ENCODE results near the gene RPS19BP1.

RPS19BP1 gene

GRCh38 chr22:39502789-39503409 lies 29.6 kb downstream of the RPS19BP1 start:
- ATAC-seq (ENCODE audit: insufficient read depth, low read depth) (no peak), DNase-seq (no peak)
- H4K20me1 ChIP-seq (ENCODE audit: insufficient read depth, low read length), result peaks cover 27% of the 10 kb centered on the region; the same call in 1 of the 2 replicates
- H3K9ac ChIP-seq (ENCODE audit: low read depth, low read length), result peak overlapping the region; percentile 83
- peak overlapping the region; percentile 99 for H3K4me2 ChIP-seq (ENCODE audit: insufficient read depth, low read length)
- H3K27ac ChIP-seq (ENCODE audit: low read length), result peak overlapping the region; percentile 76
- no peak for TF ChIP-seq EZH2 (IDR thresholded peaks at IDR 0.05; ENCODE audit: borderline replicate concordance, low read depth, low read length, severe bottlenecking)
- no peak for TF ChIP-seq CTCF (IDR thresholded peaks at IDR 0.05; ENCODE audit: borderline replicate concordance, extremely low read depth, low read length, poor library complexity, severe bottlenecking)
- H3K9me3 ChIP-seq (ENCODE audit: insufficient read depth, low read length, severe bottlenecking), result no peaks in the 10 kb centered on the region
- H3K4me1 ChIP-seq (ENCODE audit: insufficient read depth, low read length), result peaks cover 34% of the 10 kb centered on the region
- H3K27me3 ChIP-seq (ENCODE audit: insufficient read depth, low read length, poor library complexity), result no peaks in the 10 kb centered on the region
- H2AFZ ChIP-seq (ENCODE audit: low read depth, low read length), result peak overlapping the region; percentile 84
- peaks cover 55% of the 10 kb centered on the region for H3K79me2 ChIP-seq (ENCODE audit: insufficient read depth, low read length)
- H3K4me3 ChIP-seq (ENCODE audit: low read depth in 1 of 2, low read length in 2 of 2), result peak overlapping the region; percentile 94 to 95
- peaks cover 42% of the 10 kb centered on the region for H3K36me3 ChIP-seq (ENCODE audit: insufficient read depth, low read length)

DNA sequence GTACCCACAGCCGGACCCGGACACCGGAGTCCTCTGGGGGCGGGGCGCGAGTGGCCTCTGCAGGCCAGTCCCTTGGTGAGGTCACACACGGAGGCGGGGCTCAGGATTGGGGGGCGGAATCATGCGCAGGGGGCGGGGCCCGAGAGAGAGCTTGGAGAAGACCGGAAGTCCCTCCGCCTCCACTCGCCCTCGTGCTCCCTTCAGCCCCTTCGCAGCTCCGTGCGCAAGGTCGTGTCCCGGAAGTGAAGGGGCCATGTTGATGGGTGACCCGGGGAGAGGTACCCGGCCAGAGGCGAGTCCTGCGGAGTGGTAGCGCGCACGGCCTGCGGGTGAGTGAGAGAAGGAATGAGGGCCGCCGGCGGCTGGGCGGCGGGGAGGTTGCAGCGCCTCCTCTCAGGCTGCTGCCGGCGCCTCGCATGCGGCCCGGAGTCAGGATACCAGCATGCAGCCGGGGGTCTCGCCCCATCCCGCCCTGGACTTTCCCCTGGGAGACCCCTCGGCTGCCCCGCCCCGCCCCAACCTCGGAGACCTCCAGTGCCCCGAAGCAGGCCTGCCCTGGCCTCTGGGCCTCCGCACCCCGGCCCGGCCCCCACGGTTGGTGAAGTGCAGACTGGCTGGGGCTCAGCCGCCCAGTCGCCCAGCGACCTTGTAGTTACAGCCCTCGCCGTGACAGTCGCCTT lies 30.3 kb downstream of the RPS19BP1 start, which contains the start of gene MIEF1:
Gene MIEF1, plus strand, starts transcription at position 182 of the 680 bp plus-strand sequence. CDS start 9,005 bp downstream, outside the sequence.
- ATAC-seq (ENCODE audit: insufficient read depth, low read depth) (peak; percentile 98), DNase-seq (peak; percentile 93)
- Histone ChIP-seq H3K4me3 (ENCODE audit: low read depth in 1 of 2, low read length in 2 of 2) (peak within 1 kb of the TSS; percentile 94 to 95), H3K36me3 (ENCODE audit: insufficient read depth, low read length) (peaks cover 39% of the 10 kb centered on the region), H4K20me1 (ENCODE audit: insufficient read depth, low read length) (peaks cover 25% of the 10 kb centered on the region; the same call in 1 of the 2 replicates), H3K9ac (ENCODE audit: low read depth, low read length) (peak within 1 kb of the TSS; percentile 83), H2AFZ (ENCODE audit: low read depth, low read length) (peak within 1 kb of the TSS; percentile 84), H3K79me2 (ENCODE audit: insufficient read depth, low read length) (peaks cover 49% of the 10 kb centered on the region), H3K27me3 (ENCODE audit: insufficient read depth, low read length, poor library complexity) (no peaks in the 10 kb centered on the region), H3K4me1 (ENCODE audit: insufficient read depth, low read length) (peaks cover 34% of the 10 kb centered on the region), H3K27ac (ENCODE audit: low read length) (peak within 1 kb of the TSS; percentile 76), H3K9me3 (ENCODE audit: insufficient read depth, low read length, severe bottlenecking) (no peaks in the 10 kb centered on the region), H3K4me2 (ENCODE audit: insufficient read depth, low read length) (peak within 1 kb of the TSS; percentile 99)
- TF ChIP-seq CTCF (IDR thresholded peaks at IDR 0.05; ENCODE audit: borderline replicate concordance, extremely low read depth, low read length, poor library complexity, severe bottlenecking) (no peak), EZH2 (IDR thresholded peaks at IDR 0.05; ENCODE audit: borderline replicate concordance, low read depth, low read length, severe bottlenecking) (no peak)

GRCh38 chr22:39501644-39502108 lies 30.9 kb downstream of the RPS19BP1 start:
- peaks cover 34% of the 10 kb centered on the region for H3K36me3 ChIP-seq (ENCODE audit: insufficient read depth, low read length)
- ATAC-seq (ENCODE audit: insufficient read depth, low read depth) (no peak), DNase-seq (no peak)
- peak overlapping the region; percentile 49 for H3K27ac ChIP-seq (ENCODE audit: low read length)
- H3K27me3 ChIP-seq (ENCODE audit: insufficient read depth, low read length, poor library complexity), result no peaks in the 10 kb centered on the region
- H3K9me3 ChIP-seq (ENCODE audit: insufficient read depth, low read length, severe bottlenecking), result no peaks in the 10 kb centered on the region
- H3K9ac ChIP-seq (ENCODE audit: low read depth, low read length), result peak overlapping the region; percentile 83
- H3K79me2 ChIP-seq (ENCODE audit: insufficient read depth, low read length), result peaks cover 45% of the 10 kb centered on the region
- H3K4me3 ChIP-seq (ENCODE audit: low read depth in 1 of 2, low read length in 2 of 2), result peak overlapping the region; percentile 94 to 95; a peak in 3 of 4 replicates
- H3K4me2 ChIP-seq (ENCODE audit: insufficient read depth, low read length), result peak overlapping the region; percentile 99
- no peak for TF ChIP-seq EZH2 (IDR thresholded peaks at IDR 0.05; ENCODE audit: borderline replicate concordance, low read depth, low read length, severe bottlenecking)
- H2AFZ ChIP-seq (ENCODE audit: low read depth, low read length), result peak overlapping the region; percentile 84
- peaks cover 34% of the 10 kb centered on the region for H3K4me1 ChIP-seq (ENCODE audit: insufficient read depth, low read length)
- peaks cover 25% of the 10 kb centered on the region; the same call in 1 of the 2 replicates for H4K20me1 ChIP-seq (ENCODE audit: insufficient read depth, low read length)

GRCh38 chr22:39500101-39500500 lies 32.4 kb downstream of the RPS19BP1 start:
- Histone ChIP-seq H3K27me3 (ENCODE audit: insufficient read depth, low read length, poor library complexity) (no peaks in the 10 kb centered on the region), H3K4me2 (ENCODE audit: insufficient read depth, low read length) (no peak overlapping the region), H3K27ac (ENCODE audit: low read length) (no peak overlapping the region), H3K9me3 (ENCODE audit: insufficient read depth, low read length, severe bottlenecking) (no peaks in the 10 kb centered on the region), H3K9ac (ENCODE audit: low read depth, low read length) (no peak overlapping the region), H3K4me1 (ENCODE audit: insufficient read depth, low read length) (peaks cover 29% of the 10 kb centered on the region), H3K4me3 (ENCODE audit: low read depth in 1 of 2, low read length in 2 of 2) (no peak overlapping the region), H4K20me1 (ENCODE audit: insufficient read depth, low read length) (peaks cover 16% of the 10 kb centered on the region; the same call in 1 of the 2 replicates), H3K36me3 (ENCODE audit: insufficient read depth, low read length) (peaks cover 19% of the 10 kb centered on the region), H3K79me2 (ENCODE audit: insufficient read depth, low read length) (peaks cover 30% of the 10 kb centered on the region), H2AFZ (ENCODE audit: low read depth, low read length) (no peak overlapping the region)
- ATAC-seq (ENCODE audit: insufficient read depth, low read depth) (no peak), DNase-seq (no peak)
- TF ChIP-seq CTCF (IDR thresholded peaks at IDR 0.05; ENCODE audit: borderline replicate concordance, extremely low read depth, low read length, poor library complexity, severe bottlenecking) (no peak), EZH2 (IDR thresholded peaks at IDR 0.05; ENCODE audit: borderline replicate concordance, low read depth, low read length, severe bottlenecking) (no peak)

Data from DND-41 (cell line).